IPS DF 6.9 (cell line): ENCODE data around the gene IL1F10.
A peak's percentile ranks its signal among the peaks of the same experiment; 100 is the strongest.

Source experiments
- DNase-seq: peaks from one replicate; pipeline ENCODE4 v3.0.0-alpha.2; 2013; ENCODE audit warnings: low read depth, low spot score
- H3K27ac ChIP-seq: one replicate; pipeline ENCODE4 v1.5.1; 2013; ENCODE audit warnings: low read length, control low read depth
- H3K27me3 ChIP-seq: 2 replicates; pipeline ENCODE4 v1.6.1; 2013; ENCODE audit warnings: mild to moderate bottlenecking, low read length; ENCODE audit not compliant: control insufficient read depth, insufficient read depth
- H3K36me3 ChIP-seq: 2 replicates; pipeline ENCODE4 v1.6.1; 2013; ENCODE audit warnings: low read length; ENCODE audit not compliant: control insufficient read depth, insufficient read depth
- H3K4me1 ChIP-seq: 2 replicates; pipeline ENCODE4 v1.6.1; 2013; ENCODE audit warnings: low read length; ENCODE audit not compliant: control insufficient read depth, insufficient read depth
- H3K4me3 ChIP-seq: 2 replicates; pipeline ENCODE4 v1.5.1; 2013; ENCODE audit warnings: mild to moderate bottlenecking, low read length
- H3K9me3 ChIP-seq: 2 replicates; pipeline ENCODE4 v1.6.1; 2013; ENCODE audit warnings: low read length, inconsistent platforms; ENCODE audit not compliant: control insufficient read depth, insufficient read depth
- WGBS: extraction: QIAGEN DNeasy Blood & Tissue Kit; methylation state at CpG from one replicate; pipeline ENCODE4 v1.1.7; 2013; ENCODE audit warnings: mixed read lengths, missing lambda C conversion rate; ENCODE audit not compliant: insufficient read length, insufficient coverage; 5-methylcytosine and 5-hydroxymethylcytosine counted together

The IL1F10 gene

DNA sequence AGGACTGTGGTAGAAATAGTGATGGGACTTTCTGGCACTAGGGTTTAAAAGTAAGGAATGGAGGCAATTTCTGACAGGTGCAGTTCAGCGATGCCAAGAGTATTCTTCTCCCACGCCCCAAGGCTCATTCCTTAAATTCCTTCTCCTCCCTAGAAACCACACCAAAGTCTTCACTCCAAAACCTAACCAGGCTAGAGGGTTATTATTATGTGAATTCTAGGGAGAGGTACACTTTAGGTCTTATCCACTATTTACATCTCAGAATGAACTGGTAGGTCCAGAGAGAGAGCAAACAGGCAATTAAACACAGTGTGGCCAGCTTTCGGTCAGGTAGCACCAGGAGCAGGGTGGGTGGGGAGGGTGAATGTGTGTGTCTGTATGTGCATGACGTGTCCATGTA, 11.4 kb downstream of the IL1F10 start:
- H3K9me3 ChIP-seq = no peaks in the 10 kb centered on the region
- H3K4me3 ChIP-seq = no peak overlapping the region
- peaks cover 2% of the 10 kb centered on the region; the same call in 1 of the 2 replicates for H3K4me1 ChIP-seq
- DNase-seq = no peak
- H3K27ac ChIP-seq = no peak overlapping the region
- no CpG with 5 or more reads among the region's 4 CpGs for WGBS
- H3K36me3 ChIP-seq = no peaks in the 10 kb centered on the region
- H3K27me3 ChIP-seq = no peaks in the 10 kb centered on the region

DNA sequence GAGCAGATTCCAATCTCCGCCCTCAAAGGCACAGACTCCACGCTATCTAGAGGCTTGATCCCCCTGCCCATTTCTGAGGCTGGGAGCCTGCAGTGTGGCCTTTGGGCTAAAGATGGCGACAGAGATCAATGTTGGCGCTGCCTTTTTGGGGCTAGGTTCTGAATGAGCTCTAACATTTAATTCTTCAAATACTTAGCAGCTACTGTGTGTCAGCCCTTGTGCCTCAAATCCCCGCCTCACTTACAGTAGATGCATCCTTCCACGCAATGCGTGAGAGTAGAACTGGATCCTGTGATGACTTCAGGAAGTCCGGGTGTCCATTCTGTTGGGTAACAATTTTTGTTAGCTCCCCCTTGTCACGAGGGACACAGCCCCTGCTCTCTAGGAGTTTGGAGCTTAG, 12.4 kb downstream of the IL1F10 start:
- Histone ChIP-seq H3K4me1 (peaks cover 2% of the 10 kb centered on the region; the same call in 1 of the 2 replicates), H3K27ac (no peak overlapping the region), H3K9me3 (no peaks in the 10 kb centered on the region), H3K27me3 (no peaks in the 10 kb centered on the region), H3K36me3 (no peaks in the 10 kb centered on the region), H3K4me3 (no peak overlapping the region)
- peak; percentile 47 for DNase-seq
- WGBS = no CpG with 5 or more reads among the region's 9 CpGs

DNA sequence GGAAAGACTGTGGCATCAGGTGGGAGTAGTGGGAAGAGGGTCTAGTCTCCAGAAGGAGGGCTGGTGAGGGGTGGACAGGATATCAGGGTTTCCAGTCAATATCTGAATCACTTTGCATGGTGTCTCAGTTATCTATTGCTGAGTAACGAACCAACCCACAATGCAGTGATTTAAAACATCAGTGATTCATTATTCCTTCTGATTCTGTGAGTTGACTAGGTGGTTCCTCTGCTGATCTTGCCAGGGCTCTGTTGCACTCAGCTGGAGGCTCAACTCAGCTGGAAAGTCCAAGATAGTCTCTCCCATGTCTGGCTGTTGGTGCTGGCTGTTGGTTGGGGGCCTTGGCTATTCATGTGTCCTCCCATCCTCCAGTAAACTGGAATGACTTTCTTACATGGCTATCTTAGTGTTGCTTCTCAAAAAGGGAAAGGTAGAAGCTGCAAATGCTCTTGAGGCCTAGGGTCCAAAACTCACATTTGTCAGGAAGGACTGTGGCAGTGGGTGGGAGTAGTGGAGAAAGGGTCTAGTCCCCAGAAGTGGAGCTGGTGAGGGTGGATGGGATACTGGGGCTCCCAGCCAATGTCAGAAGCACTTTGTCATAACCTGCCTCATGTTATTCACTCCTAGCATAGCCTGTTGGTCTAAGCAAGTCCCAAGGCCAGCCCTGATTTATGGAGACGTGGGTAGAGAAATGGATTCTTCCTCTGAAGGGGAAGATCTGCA, 13.9 kb downstream of the IL1F10 start:
- Histone ChIP-seq H3K9me3 (no peaks in the 10 kb centered on the region), H3K27me3 (no peaks in the 10 kb centered on the region)

DNA sequence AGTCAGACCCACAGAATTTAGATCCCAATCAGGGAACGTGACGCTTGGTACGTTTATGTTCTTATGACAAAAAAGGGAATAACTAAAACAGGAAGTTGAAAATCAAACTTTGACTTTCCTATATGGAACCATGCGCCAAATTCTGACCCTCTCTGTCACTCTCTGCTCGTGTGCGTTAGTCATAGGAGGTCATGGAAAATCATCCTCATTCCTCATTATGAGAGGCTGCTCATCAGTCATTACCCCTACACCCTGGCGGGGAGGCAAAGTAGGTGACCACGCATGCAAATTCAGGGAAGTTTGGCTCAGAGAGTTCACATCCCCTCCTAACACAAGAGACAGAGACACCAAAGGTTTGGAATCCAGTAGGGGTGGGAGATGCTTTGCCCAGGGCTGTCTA, 15.5 kb downstream of the IL1F10 start:
- WGBS = no CpG with 5 or more reads among the region's 8 CpGs
- H3K9me3 ChIP-seq = no peaks in the 10 kb centered on the region
- no peak for DNase-seq
- no peaks in the 10 kb centered on the region for H3K36me3 ChIP-seq
- H3K27me3 ChIP-seq = no peaks in the 10 kb centered on the region
- H3K4me3 ChIP-seq = no peak overlapping the region
- H3K4me1 ChIP-seq = peaks cover 2% of the 10 kb centered on the region; the same call in 1 of the 2 replicates
- no peak overlapping the region for H3K27ac ChIP-seq

More for the DNA sequence above, 13.9 kb downstream of the IL1F10 start:
- Histone ChIP-seq H3K4me3 (no peak overlapping the region), H3K4me1 (peaks cover 2% of the 10 kb centered on the region; the same call in 1 of the 2 replicates), H3K36me3 (no peaks in the 10 kb centered on the region), H3K27ac (no peak overlapping the region)
- no peak for DNase-seq
- WGBS = no CpG with 5 or more reads among the region's 2 CpGs

DNA sequence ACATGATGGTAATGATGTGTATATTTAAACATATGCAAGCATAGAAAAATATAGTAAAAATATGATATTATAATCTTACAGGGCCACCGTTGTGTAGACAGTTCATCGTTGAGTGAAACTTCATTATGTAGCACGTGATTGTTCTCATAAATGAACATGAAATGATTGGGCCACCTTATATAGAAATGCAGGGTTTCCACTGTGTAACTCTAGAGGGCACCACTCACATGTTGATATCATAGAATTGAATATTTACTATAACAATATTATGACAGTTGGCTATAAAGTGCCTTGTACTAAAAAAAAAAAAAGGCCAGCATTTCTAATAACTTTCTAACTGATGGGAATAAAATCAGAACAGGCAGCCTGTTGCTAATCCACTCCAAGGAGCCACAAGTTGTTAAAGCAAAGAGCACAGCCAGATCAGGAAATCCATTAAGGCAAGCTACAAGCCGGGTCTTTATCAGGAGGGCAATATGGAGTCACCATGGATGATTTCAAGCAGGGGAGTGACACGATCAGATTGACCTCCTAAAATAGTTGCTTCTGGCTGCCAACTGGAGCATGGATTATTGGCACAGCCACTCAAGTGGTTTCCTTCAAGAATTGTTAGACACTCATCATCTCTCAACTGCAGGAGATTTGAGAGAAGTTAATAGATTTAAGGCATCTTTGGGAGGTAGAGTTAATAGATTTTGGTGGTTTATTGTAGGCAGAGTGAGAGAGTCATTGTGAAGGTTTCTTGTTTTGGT, 16.7 kb downstream of the IL1F10 start:
- no peak overlapping the region for H3K4me3 ChIP-seq
- no peaks in the 10 kb centered on the region for H3K36me3 ChIP-seq
- H3K9me3 ChIP-seq = no peaks in the 10 kb centered on the region
- WGBS = no CpG with 5 or more reads among the region's 5 CpGs
- H3K4me1 ChIP-seq = peaks cover 2% of the 10 kb centered on the region; the same call in 1 of the 2 replicates
- H3K27ac ChIP-seq = no peak overlapping the region
- no peak for DNase-seq
- no peaks in the 10 kb centered on the region for H3K27me3 ChIP-seq

DNA sequence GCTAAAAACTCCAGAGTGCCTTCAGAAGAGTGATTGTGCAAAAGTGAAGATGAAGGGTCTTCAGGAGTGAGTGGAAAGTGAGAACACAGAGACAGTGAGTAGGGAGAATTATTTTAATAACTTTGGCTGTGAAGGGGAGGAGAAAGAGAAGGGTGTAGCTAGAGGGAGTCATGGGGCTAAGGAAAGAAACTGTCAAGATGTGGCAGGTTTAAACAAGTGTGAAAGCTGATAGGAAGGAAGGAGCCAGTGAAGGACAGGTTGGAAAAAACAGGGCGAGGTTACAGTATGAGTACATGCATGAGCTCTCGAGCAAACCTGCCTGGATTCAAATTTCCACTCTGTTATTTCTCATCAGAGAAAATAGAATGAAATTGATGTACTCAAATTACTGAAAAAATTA, 17.8 kb downstream of the IL1F10 start:
- no peak for DNase-seq

DNA sequence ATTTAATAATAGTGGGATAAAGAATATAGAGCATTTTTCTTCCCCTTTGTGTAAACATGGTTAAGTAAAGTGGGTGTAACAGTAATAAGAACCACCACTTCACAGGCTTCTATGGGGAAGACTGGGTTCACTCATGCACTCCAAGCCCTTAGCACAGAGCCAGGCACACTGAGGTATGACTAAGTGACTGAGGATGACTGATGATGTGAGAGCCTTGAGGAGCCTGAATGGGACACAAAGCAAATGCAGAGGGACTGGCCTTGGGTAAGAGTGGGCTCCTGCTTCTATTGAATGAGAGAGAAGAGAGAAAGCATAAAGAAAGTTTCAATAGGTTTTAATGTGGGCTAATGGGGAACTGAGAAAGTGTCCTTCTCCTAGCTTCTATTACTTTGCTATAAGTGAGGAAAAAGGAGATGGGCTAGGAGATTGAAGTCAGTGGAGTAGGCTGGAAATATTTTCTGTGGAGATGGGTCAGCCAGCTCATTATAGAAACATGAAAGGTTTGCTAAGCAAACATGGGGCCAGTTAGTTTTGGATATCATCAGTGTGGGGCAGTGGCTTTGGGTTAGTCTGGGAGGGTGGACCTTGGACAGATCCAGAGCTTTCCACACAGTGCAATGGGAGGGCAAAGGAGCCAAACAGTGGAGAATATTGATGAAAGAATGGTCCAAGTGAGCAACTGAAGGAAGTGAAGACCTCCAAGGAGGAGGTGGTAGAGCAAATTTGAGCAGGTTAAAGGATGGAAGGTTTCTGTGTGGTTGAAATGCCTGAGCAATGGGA, 20.6 kb downstream of the IL1F10 start:
- Histone ChIP-seq H3K27me3 (no peaks in the 10 kb centered on the region), H3K36me3 (no peaks in the 10 kb centered on the region), H3K9me3 (no peaks in the 10 kb centered on the region)

More for the DNA sequence above, 17.8 kb downstream of the IL1F10 start:
- Histone ChIP-seq H3K36me3 (no peaks in the 10 kb centered on the region), H3K27me3 (no peaks in the 10 kb centered on the region), H3K4me3 (no peak overlapping the region), H3K4me1 (no peaks in the 10 kb centered on the region), H3K9me3 (no peaks in the 10 kb centered on the region), H3K27ac (no peak overlapping the region)
- WGBS = no CpG with 5 or more reads among the region's 2 CpGs

DNA sequence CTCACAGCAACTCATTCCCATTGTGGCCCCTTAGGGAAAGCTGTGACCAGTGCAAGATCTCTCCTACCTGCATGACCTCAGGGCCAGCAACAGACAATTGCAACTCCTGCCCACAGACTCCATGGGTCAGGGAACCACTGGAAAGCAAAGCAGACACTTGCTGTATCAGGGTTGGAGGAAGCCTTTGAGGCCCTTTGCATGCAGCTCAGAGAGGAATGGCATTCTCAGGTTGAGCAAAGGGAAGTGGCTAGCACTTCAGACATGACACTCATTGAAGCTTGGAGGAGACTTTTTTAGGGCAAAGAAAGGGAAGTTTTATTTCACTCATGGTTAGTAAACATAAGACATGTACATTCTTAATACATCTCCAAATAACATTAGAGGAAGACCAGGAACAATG, 22.1 kb downstream of the IL1F10 start:
- Histone ChIP-seq H3K4me1 (no peaks in the 10 kb centered on the region), H3K4me3 (no peak overlapping the region), H3K27ac (no peak overlapping the region), H3K36me3 (no peaks in the 10 kb centered on the region), H3K27me3 (no peaks in the 10 kb centered on the region), H3K9me3 (no peaks in the 10 kb centered on the region)
- no peak for DNase-seq

More for the DNA sequence above, 20.6 kb downstream of the IL1F10 start:
- DNase-seq = no peak
- H3K4me1 ChIP-seq = no peaks in the 10 kb centered on the region
- H3K27ac ChIP-seq = no peak overlapping the region
- no peak overlapping the region for H3K4me3 ChIP-seq

DNA sequence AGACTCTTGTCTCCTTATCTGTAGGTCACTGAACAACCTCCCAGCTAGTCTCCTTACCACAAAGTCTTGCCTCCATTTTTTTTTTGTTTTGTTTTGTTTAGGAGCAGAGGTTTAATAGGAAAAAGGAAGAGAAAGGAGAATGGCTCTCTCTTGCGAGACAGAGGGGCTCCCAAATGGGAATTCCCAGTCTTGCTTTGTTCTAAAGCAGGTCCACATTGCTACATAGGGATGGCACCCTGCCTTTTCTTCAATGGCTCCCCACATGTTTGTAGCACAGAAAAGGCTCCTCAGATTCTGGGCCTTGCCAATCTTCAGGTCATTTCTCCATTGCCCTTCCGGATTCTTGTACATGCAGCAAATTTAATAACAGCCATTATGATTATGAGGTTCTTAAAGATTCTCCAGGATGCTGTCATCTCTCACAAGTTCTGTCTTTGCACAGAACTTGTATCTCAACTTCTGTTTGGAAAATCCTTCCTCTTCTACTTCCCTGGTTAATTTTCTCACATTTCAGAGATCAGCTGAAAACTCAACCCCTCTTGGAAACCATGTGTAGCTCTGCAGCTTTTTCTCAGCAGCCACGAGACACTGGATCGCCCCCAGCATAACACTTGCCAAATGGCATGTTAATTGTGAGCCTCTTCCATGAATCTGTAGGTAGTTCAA, 23.6 kb downstream of the IL1F10 start:
- WGBS = no CpG with 5 or more reads among the region's 4 CpGs
- Histone ChIP-seq H3K9me3 (no peaks in the 10 kb centered on the region), H3K27me3 (no peaks in the 10 kb centered on the region), H3K27ac (no peak overlapping the region), H3K4me1 (no peaks in the 10 kb centered on the region), H3K4me3 (no peak overlapping the region), H3K36me3 (no peaks in the 10 kb centered on the region)
- no peak for DNase-seq
